HEK293 (cell line): ENCODE measurements around the gene MMD2.

Experiments used
- CTCF ChIA-PET: fragments of 350-600 bp; formaldehyde crosslinking; extraction: SDS; loops from one replicate; lab custom pipeline; 2021; ENCODE audit warnings: antibody characterized with exemption; lab: Yijun Ruan, JAX
- POLR2A ChIA-PET: fragments of 300-600 bp; formaldehyde crosslinking; extraction: SDS; loops from one replicate; lab custom pipeline; 2020; ENCODE audit warnings: antibody characterized with exemption, inconsistent platforms; lab: Yijun Ruan, JAX
- H3K27ac ChIP-seq: fragments of 200-500 bp; sonication (Bioruptor generic); 2 replicates; pipeline ENCODE4 v1.5.1; 2014; ENCODE audit warnings: low read depth, low read length, control low read depth, inconsistent platforms; ENCODE audit errors: extremely low read depth
- H3K36me3 ChIP-seq, 2 experiments: fragments of 200-500 bp in 1 of 2; sonication (Bioruptor generic) in 1 of 2; 1 replicate in 1 of 2; 2 replicates in 1 of 2; pipeline ENCODE4 v1.5.1; 2014 to 2017; ENCODE audit warnings: inconsistent platforms in 2 of 2, low read length in 2 of 2; ENCODE audit not compliant: control insufficient read depth in 2 of 2, insufficient read depth in 1 of 2
- H3K4me1 ChIP-seq: fragments of 200-500 bp; sonication (Bioruptor generic); 2 replicates; pipeline ENCODE4 v1.5.1; 2014; ENCODE audit warnings: mild to moderate bottlenecking, low read length, inconsistent platforms; ENCODE audit not compliant: control insufficient read depth, insufficient read depth
- H3K4me3 ChIP-seq: 2 replicates; pipeline ENCODE4 v1.5.1; 2011; ENCODE audit warnings: low read depth, mild to moderate bottlenecking, control low read depth, low read length, moderate library complexity
- H3K9me3 ChIP-seq: fragments of 200-500 bp; sonication (Bioruptor generic); 2 replicates; pipeline ENCODE4 v1.5.1; 2014; ENCODE audit warnings: low read depth, low read length, inconsistent platforms; ENCODE audit not compliant: control insufficient read depth, insufficient read depth
- BCL11A ChIP-seq: fragments of 450-650 bp; formaldehyde crosslinking; IDR thresholded peaks from 2 replicates; pipeline ENCODE4 v1.5.1; 2016; ENCODE audit warnings: low read depth, missing biosample characterization, missing genetic modification characterization
- EGR2 ChIP-seq: fragments of 450-650 bp; formaldehyde crosslinking; IDR thresholded peaks from 2 replicates; pipeline ENCODE4 v1.5.1; 2016; ENCODE audit warnings: low read depth, missing biosample characterization, missing genetic modification characterization
- HOXD13 ChIP-seq: sonication (generic); formaldehyde crosslinking; IDR thresholded peaks from 2 replicates; pipeline ENCODE4 v1.8.0; 2022; ENCODE audit warnings: missing genetic modification reagents, borderline replicate concordance
- SCRT2 ChIP-seq: fragments of 450-650 bp; formaldehyde crosslinking; IDR thresholded peaks from 2 replicates; pipeline ENCODE4 v1.5.1; 2016; ENCODE audit warnings: missing biosample characterization, missing genetic modification characterization
- WT1 ChIP-seq: fragments of 450-650 bp; formaldehyde crosslinking; IDR thresholded peaks from 2 replicates; pipeline ENCODE4 v1.5.1; 2016; ENCODE audit warnings: missing biosample characterization, missing genetic modification characterization
- ZFHX2 ChIP-seq: fragments of 450-650 bp; formaldehyde crosslinking; conservative IDR thresholded peaks from 2 replicates; pipeline ENCODE4 v1.5.1; 2016; ENCODE audit warnings: missing biosample characterization, missing genetic modification characterization
- ZNF114 ChIP-seq: fragments of 450-650 bp; formaldehyde crosslinking; IDR thresholded peaks from 2 replicates; pipeline ENCODE4 v1.5.0; 2017; ENCODE audit warnings: missing biosample characterization, missing genetic modification characterization
- ZNF133 ChIP-seq: fragments of 450-650 bp; formaldehyde crosslinking; IDR thresholded peaks from 2 replicates; pipeline ENCODE4 v1.5.1; 2016; ENCODE audit warnings: missing biosample characterization, missing genetic modification characterization
- ZNF311 ChIP-seq: fragments of 450-650 bp; formaldehyde crosslinking; IDR thresholded peaks from 2 replicates; pipeline ENCODE4 v1.5.1; 2017; ENCODE audit warnings: missing biosample characterization, missing genetic modification characterization, borderline replicate concordance
- ZNF350 ChIP-seq: fragments of 450-650 bp; formaldehyde crosslinking; IDR thresholded peaks from 2 replicates; pipeline ENCODE4 v1.5.0; 2017; ENCODE audit warnings: missing biosample characterization, mild to moderate bottlenecking, missing genetic modification characterization
- ZNF391 ChIP-seq: fragments of 450-650 bp; formaldehyde crosslinking; IDR thresholded peaks from 2 replicates; pipeline ENCODE4 v1.5.1; 2016; ENCODE audit warnings: low read depth, missing biosample characterization, missing genetic modification characterization, borderline replicate concordance
- ZNF426 ChIP-seq: fragments of 450-650 bp; formaldehyde crosslinking; IDR thresholded peaks from 2 replicates; pipeline ENCODE4 v1.5.1; 2017; ENCODE audit warnings: missing biosample characterization, missing genetic modification characterization, mild to moderate bottlenecking, inconsistent platforms, moderate library complexity
- ZNF529 ChIP-seq: fragments of 450-650 bp; formaldehyde crosslinking; IDR thresholded peaks from 2 replicates; pipeline ENCODE4 v1.5.1; 2017; ENCODE audit warnings: missing genetic modification characterization, missing biosample characterization; ENCODE audit not compliant: insufficient replicate concordance
- ZNF610 ChIP-seq: fragments of 450-650 bp; formaldehyde crosslinking; IDR thresholded peaks from 2 replicates; pipeline ENCODE4 v1.5.1; 2016; ENCODE audit warnings: missing biosample characterization, missing genetic modification characterization, borderline replicate concordance
- ZNF624 ChIP-seq: fragments of 450-650 bp; formaldehyde crosslinking; IDR thresholded peaks from 2 replicates; pipeline ENCODE4 v1.5.1; 2017; ENCODE audit warnings: missing biosample characterization, missing genetic modification characterization
- ZNF777 ChIP-seq: fragments of 450-650 bp; formaldehyde crosslinking; IDR thresholded peaks from 2 replicates; pipeline ENCODE4 v1.5.1; 2017; ENCODE audit warnings: missing biosample characterization, missing genetic modification characterization, borderline replicate concordance
- ZNF792 ChIP-seq: fragments of 450-650 bp; formaldehyde crosslinking; IDR thresholded peaks from 2 replicates; pipeline ENCODE4 v1.5.1; 2016; ENCODE audit warnings: missing biosample characterization, missing genetic modification characterization
- TF ChIP-seq, protein P1 (sequence below): fragments of 450-650 bp; formaldehyde crosslinking; conservative IDR thresholded peaks from 2 replicates; pipeline ENCODE4 v1.5.1; 2016; ENCODE audit warnings: low read depth, missing biosample characterization, missing genetic modification characterization
- TF ChIP-seq, protein P2 (sequence below): fragments of 450-650 bp; formaldehyde crosslinking; IDR thresholded peaks from 2 replicates; pipeline ENCODE4 v1.5.1; 2016; ENCODE audit warnings: missing biosample characterization, missing genetic modification characterization
- TF ChIP-seq, protein P3 (sequence below): fragments of 450-650 bp; formaldehyde crosslinking; IDR thresholded peaks from 2 replicates; pipeline ENCODE4 v1.5.1; 2016; ENCODE audit warnings: missing biosample characterization, missing genetic modification characterization

Gene MMD2

DNA sequence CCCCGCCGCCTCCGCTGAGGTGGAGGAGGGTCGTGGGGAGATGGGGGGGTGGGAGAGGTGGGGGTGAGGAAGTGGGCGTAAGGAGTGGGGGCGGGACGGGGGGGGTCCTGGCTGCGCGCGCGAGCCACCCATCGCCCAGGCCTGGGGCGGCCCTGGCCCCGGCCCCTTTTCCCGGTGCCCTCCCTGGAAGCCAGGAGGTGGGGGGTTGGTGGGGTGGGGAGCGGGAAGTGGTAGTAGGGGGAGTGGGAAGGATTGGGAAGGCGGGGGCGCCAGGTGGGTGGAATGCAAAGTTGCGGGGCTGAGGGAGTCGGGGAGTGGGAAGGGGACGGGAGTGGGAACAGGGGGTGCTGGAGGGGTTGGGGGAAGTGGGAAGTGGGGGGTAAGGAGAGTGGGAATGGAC is 319 bp upstream of the MMD2 start:
- no peak for TF ChIP-seq HOXD13
- TF ChIP-seq ZNF133 (tag by site-specific recombination) = no peak
- TF ChIP-seq, all 188 proteins: peak for 0
- Histone ChIP-seq H3K4me3 (peak overlapping the region; percentile 27), H3K4me1 (no peaks in the 10 kb centered on the region), H3K36me3 (no peaks in the 10 kb centered on the region), H3K27ac (no peak overlapping the region), H3K9me3 (no peaks in the 10 kb centered on the region)
- CTCF ChIA-PET = no interaction called here
- POLR2A ChIA-PET = interaction anchor here (0.6 kb wide), 1 partner anchor 317 kb away, joined by 3 read pairs; no protein-coding TSS in a partner anchor

DNA sequence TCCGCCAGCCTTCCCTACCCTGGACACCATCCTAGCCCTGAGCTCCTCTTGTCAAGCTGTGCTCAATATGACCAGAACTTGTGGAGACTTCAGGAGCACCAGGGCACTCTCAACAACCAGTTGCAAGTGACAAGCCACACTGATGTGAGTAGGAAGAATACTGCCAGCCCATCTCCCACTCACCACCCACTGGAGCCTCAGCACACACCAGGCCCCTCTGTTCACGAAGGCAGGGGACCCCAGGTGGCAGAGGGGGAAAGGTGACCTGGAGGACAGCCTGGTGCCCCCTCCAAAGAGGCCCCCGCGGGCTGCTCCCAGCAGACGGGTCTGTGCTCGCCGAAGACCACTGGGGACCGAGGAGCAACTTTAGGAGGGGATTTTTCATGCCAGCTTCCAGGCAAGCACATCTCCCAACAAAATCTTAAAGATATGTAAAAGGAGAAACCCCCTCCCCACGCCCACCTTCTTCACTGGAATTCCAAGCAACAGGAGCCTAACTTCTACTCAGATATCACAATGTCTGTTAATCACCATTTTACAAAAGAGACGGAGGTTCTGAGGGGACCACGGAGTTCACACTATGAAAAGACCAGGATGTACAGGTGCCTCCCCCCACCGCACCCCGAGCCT is 1.0 kb downstream of the MMD2 start:
- H3K4me1 ChIP-seq = no peaks in the 10 kb centered on the region
- POLR2A ChIA-PET = no interaction called here
- H3K9me3 ChIP-seq = no peaks in the 10 kb centered on the region
- H3K27ac ChIP-seq = no peak overlapping the region
- TF ChIP-seq EGR2 (tag by site-specific recombination) (peak; percentile 39; the same call in 1 of the 2 replicates), ZNF311 (no peak), ZFHX2 (tag by site-specific recombination) (peak; percentile 74), SCRT2 (peak; percentile 48; the same call in 1 of the 2 replicates)
- TF ChIP-seq, protein P1, sequence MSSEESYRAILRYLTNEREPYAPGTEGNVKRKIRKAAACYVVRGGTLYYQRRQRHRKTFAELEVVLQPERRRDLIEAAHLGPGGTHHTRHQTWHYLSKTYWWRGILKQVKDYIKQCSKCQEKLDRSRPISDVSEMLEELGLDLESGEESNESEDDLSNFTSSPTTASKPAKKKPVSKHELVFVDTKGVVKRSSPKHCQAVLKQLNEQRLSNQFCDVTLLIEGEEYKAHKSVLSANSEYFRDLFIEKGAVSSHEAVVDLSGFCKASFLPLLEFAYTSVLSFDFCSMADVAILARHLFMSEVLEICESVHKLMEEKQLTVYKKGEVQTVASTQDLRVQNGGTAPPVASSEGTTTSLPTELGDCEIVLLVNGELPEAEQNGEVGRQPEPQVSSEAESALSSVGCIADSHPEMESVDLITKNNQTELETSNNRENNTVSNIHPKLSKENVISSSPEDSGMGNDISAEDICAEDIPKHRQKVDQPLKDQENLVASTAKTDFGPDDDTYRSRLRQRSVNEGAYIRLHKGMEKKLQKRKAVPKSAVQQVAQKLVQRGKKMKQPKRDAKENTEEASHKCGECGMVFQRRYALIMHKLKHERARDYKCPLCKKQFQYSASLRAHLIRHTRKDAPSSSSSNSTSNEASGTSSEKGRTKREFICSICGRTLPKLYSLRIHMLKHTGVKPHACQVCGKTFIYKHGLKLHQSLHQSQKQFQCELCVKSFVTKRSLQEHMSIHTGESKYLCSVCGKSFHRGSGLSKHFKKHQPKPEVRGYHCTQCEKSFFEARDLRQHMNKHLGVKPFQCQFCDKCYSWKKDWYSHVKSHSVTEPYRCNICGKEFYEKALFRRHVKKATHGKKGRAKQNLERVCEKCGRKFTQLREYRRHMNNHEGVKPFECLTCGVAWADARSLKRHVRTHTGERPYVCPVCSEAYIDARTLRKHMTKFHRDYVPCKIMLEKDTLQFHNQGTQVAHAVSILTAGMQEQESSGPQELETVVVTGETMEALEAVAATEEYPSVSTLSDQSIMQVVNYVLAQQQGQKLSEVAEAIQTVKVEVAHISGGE (tag by site-specific recombination) = peak; percentile 73
- TF ChIP-seq, protein P2, sequence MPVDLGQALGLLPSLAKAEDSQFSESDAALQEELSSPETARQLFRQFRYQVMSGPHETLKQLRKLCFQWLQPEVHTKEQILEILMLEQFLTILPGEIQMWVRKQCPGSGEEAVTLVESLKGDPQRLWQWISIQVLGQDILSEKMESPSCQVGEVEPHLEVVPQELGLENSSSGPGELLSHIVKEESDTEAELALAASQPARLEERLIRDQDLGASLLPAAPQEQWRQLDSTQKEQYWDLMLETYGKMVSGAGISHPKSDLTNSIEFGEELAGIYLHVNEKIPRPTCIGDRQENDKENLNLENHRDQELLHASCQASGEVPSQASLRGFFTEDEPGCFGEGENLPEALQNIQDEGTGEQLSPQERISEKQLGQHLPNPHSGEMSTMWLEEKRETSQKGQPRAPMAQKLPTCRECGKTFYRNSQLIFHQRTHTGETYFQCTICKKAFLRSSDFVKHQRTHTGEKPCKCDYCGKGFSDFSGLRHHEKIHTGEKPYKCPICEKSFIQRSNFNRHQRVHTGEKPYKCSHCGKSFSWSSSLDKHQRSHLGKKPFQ (tag by site-specific recombination) = no peak
- H3K36me3 ChIP-seq = no peaks in the 10 kb centered on the region
- H3K4me3 ChIP-seq = no peak overlapping the region
- CTCF ChIA-PET = no interaction called here

DNA sequence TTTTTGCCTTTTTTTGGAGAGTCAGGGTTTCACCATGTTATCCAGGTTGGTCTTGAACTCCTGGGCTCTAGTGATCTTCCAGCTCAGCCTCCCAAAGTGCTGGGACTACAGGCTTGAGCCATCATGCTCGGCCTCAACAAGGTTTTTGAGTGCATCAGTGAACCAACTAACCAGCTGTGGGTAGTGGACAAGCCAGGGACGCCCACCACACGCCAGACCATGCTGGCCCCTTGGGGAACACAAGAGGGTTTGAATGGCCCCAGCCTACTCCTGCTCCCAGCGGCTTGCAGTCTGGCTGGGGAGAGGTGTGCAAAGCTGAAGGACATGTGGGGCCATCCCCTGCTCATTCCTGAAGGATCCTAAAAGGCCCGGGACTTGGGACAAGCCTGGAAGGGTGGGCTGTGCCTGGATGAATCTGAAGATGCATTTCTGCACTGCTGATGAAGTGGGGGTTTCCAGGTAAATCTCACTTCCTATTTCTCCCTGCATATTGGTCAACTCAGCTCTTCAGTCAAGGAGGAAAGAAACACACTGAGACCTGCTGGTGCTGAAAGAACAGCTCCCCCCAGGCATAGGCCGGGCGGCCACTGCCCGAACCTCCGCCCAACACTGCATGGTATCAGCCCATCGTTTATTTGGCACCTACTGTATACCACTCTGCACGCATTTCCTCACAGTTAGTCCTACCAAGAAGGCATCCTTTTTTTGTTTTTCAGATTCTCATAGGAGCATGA is 6.9 kb downstream of the MMD2 start:
- ChIA-PET POLR2A (no interaction called here), CTCF (interaction anchor here (0.6 to 0.7 kb wide), 2 partner anchors 22 to 136 kb away, joined by 3 read pairs; no protein-coding TSS in a partner anchor)
- TF ChIP-seq ZNF792 (tag by site-specific recombination) (0 out of 2 replicates have a peak, but pooled peaks have one; percentile 35), ZNF350 (no peak), BCL11A (no peak), WT1 (tag by site-specific recombination) (no peak), ZNF777 (no peak), ZNF426 (tag by site-specific recombination) (no peak), ZNF624 (no peak), ZNF114 (tag by site-specific recombination) (no peak), ZNF529 (tag by site-specific recombination) (no peak), ZNF610 (no peak), ZNF391 (tag by site-specific recombination) (no peak)
- TF ChIP-seq, protein P3, sequence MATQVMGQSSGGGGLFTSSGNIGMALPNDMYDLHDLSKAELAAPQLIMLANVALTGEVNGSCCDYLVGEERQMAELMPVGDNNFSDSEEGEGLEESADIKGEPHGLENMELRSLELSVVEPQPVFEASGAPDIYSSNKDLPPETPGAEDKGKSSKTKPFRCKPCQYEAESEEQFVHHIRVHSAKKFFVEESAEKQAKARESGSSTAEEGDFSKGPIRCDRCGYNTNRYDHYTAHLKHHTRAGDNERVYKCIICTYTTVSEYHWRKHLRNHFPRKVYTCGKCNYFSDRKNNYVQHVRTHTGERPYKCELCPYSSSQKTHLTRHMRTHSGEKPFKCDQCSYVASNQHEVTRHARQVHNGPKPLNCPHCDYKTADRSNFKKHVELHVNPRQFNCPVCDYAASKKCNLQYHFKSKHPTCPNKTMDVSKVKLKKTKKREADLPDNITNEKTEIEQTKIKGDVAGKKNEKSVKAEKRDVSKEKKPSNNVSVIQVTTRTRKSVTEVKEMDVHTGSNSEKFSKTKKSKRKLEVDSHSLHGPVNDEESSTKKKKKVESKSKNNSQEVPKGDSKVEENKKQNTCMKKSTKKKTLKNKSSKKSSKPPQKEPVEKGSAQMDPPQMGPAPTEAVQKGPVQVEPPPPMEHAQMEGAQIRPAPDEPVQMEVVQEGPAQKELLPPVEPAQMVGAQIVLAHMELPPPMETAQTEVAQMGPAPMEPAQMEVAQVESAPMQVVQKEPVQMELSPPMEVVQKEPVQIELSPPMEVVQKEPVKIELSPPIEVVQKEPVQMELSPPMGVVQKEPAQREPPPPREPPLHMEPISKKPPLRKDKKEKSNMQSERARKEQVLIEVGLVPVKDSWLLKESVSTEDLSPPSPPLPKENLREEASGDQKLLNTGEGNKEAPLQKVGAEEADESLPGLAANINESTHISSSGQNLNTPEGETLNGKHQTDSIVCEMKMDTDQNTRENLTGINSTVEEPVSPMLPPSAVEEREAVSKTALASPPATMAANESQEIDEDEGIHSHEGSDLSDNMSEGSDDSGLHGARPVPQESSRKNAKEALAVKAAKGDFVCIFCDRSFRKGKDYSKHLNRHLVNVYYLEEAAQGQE = peak; percentile 79
- no peak overlapping the region for H3K4me3 ChIP-seq
- no peak overlapping the region for H3K27ac ChIP-seq
- no peaks in the 10 kb centered on the region for H3K9me3 ChIP-seq
- H3K36me3 ChIP-seq = no peaks in the 10 kb centered on the region
- no peaks in the 10 kb centered on the region for H3K4me1 ChIP-seq
